WERI-Rb-1 (cell line): ENCODE data around the gene COX17.

Source experiments
- DNase-seq: peaks from one replicate; pipeline ENCODE4 v3.0.0-alpha.2; 2020
- H3K27ac ChIP-seq: fragments of 250-450 bp; sonication (Bioruptor Pico); 2 replicates; pipeline ENCODE4 v1.5.1; 2020; ENCODE audit warnings: mild to moderate bottlenecking, moderate library complexity
- H3K27me3 ChIP-seq: fragments of 250-450 bp; sonication (Bioruptor Pico); 2 replicates; pipeline ENCODE4 v1.5.1; 2021; ENCODE audit warnings: mild to moderate bottlenecking, low read depth, moderate library complexity; ENCODE audit not compliant: insufficient read depth, severe bottlenecking
- H3K36me3 ChIP-seq: fragments of 250-450 bp; sonication (Bioruptor Pico); 2 replicates; pipeline ENCODE4 v1.5.1; 2020; ENCODE audit warnings: mild to moderate bottlenecking, moderate library complexity
- H3K4me3 ChIP-seq: 2 replicates; pipeline ENCODE4 v1.5.1; 2011; ENCODE audit warnings: low read depth, mild to moderate bottlenecking, control low read depth, low read length
- H3K9me3 ChIP-seq: fragments of 250-450 bp; sonication (Bioruptor Pico); 2 replicates; pipeline ENCODE4 v1.5.1; 2021; ENCODE audit warnings: mild to moderate bottlenecking, moderate library complexity; ENCODE audit not compliant: severe bottlenecking
- CTCF ChIP-seq: IDR thresholded peaks from 2 replicates; pipeline ENCODE4 v1.5.1; 2011; ENCODE audit warnings: low read depth, mild to moderate bottlenecking, control low read depth, inconsistent platforms, low read length

The COX17 gene

GRCh38 chr3:119665954-119666559 lies 11.1 kb downstream of the COX17 start:
- H3K36me3 ChIP-seq = peaks cover 17% of the 10 kb centered on the region
- no peaks in the 10 kb centered on the region for H3K9me3 ChIP-seq
- no peaks in the 10 kb centered on the region for H3K27me3 ChIP-seq
- H3K4me3 ChIP-seq = no peak overlapping the region
- no peak overlapping the region for H3K27ac ChIP-seq
- TF ChIP-seq CTCF = no peak
- no peak for DNase-seq

GRCh38 chr3:119664850-119665379 lies 12.3 kb downstream of the COX17 start:
- Histone ChIP-seq H3K4me3 (no peak overlapping the region), H3K27me3 (no peaks in the 10 kb centered on the region), H3K36me3 (peaks cover 11% of the 10 kb centered on the region), H3K27ac (no peak overlapping the region), H3K9me3 (no peaks in the 10 kb centered on the region)
- no peak for DNase-seq
- TF ChIP-seq CTCF = no peak

GRCh38 chr3:119664370-119664769 lies 12.8 kb downstream of the COX17 start:
- peaks cover 8% of the 10 kb centered on the region for H3K36me3 ChIP-seq
- no peak for DNase-seq
- no peaks in the 10 kb centered on the region for H3K9me3 ChIP-seq
- H3K27me3 ChIP-seq = no peaks in the 10 kb centered on the region
- no peak overlapping the region for H3K4me3 ChIP-seq
- H3K27ac ChIP-seq = no peak overlapping the region
- TF ChIP-seq CTCF = no peak

- Histone ChIP-seq H3K4me3 (no peak overlapping the region), H3K9me3 (no peaks in the 10 kb centered on the region), H3K27me3 (no peaks in the 10 kb centered on the region), H3K27ac (no peak overlapping the region), H3K36me3 (peaks cover 3% of the 10 kb centered on the region)
- no peak for DNase-seq
- no peak for TF ChIP-seq CTCF
These were observed 13.3 kb downstream of the COX17 start for GRCh38 chr3:119663885-119664284.

GRCh38 chr3:119662604-119663373 lies 14.4 kb downstream of the COX17 start:
- no peak overlapping the region for H3K4me3 ChIP-seq
- no peak for DNase-seq
- TF ChIP-seq CTCF = no peak
- no peaks in the 10 kb centered on the region for H3K36me3 ChIP-seq
- H3K9me3 ChIP-seq = no peaks in the 10 kb centered on the region
- H3K27ac ChIP-seq = no peak overlapping the region
- no peaks in the 10 kb centered on the region for H3K27me3 ChIP-seq
